ENCODE measurements around the gene MEP1A.
"Not testable (repeated sequence)": the region's sequence is repeated elsewhere in the genome, so short reads cannot be mapped to it uniquely, and the experiment has no call there.

Gene MEP1A

GRCh38 chr6:46757214-46757596 is 36.0 kb upstream of the MEP1A start:
- DNase-seq (ENCODE audit: low read depth): no peak
- no peak overlapping the region for H3K4me3 ChIP-seq (ENCODE audit: low read depth, low read length)
- TF ChIP-seq POLR2A (IDR thresholded peaks at IDR 0.05; ENCODE audit: extremely low read depth, insufficient read length) (no peak), MYC (IDR thresholded peaks at IDR 0.05; ENCODE audit: low read depth, low read length) (no peak)
- TF ChIP-seq, protein P1, sequence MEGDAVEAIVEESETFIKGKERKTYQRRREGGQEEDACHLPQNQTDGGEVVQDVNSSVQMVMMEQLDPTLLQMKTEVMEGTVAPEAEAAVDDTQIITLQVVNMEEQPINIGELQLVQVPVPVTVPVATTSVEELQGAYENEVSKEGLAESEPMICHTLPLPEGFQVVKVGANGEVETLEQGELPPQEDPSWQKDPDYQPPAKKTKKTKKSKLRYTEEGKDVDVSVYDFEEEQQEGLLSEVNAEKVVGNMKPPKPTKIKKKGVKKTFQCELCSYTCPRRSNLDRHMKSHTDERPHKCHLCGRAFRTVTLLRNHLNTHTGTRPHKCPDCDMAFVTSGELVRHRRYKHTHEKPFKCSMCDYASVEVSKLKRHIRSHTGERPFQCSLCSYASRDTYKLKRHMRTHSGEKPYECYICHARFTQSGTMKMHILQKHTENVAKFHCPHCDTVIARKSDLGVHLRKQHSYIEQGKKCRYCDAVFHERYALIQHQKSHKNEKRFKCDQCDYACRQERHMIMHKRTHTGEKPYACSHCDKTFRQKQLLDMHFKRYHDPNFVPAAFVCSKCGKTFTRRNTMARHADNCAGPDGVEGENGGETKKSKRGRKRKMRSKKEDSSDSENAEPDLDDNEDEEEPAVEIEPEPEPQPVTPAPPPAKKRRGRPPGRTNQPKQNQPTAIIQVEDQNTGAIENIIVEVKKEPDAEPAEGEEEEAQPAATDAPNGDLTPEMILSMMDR (IDR thresholded peaks at IDR 0.05; ENCODE audit: low read depth, low read length): no peak
- TF ChIP-seq, protein P2, sequence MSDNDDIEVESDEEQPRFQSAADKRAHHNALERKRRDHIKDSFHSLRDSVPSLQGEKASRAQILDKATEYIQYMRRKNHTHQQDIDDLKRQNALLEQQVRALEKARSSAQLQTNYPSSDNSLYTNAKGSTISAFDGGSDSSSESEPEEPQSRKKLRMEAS (IDR thresholded peaks at IDR 0.05; ENCODE audit: low read depth, low read length): no peak

DNA sequence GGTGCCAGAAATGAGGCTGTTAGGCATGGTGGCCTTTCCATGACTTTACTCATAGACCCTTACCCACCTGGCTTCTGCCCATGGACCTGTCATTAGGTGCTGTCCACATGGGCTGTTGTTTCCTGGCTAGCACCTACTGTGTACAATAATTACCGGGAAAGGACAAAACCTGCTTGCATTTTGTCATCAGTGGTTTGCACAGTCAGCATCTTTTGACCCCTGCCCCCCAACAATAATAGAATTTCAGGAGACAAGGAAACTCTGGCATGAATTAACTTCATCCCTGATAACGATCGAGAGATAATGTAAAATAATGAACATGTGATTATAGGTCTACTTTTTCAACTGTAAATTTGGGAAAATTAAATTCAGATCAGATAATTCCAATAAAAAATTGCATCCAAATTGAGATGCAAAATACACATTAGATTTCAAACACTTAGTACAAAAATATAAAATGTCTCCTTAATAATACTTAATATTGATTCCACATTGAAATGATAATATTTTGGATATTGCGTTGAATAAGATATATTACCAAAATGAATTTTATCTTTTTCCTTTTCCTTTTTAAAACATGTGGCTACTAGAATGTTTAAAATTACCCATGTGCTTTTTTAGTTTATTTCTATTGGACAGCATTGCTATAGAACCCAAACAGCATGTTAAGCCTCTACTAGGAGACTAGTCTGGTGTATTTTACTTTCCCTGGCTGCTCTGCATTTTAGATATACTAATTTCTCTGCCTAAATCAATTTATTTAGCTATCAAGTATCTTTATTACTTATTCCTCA is 34.0 kb upstream of the MEP1A start:
- DNase-seq (ENCODE audit: low read depth): no peak

DNA sequence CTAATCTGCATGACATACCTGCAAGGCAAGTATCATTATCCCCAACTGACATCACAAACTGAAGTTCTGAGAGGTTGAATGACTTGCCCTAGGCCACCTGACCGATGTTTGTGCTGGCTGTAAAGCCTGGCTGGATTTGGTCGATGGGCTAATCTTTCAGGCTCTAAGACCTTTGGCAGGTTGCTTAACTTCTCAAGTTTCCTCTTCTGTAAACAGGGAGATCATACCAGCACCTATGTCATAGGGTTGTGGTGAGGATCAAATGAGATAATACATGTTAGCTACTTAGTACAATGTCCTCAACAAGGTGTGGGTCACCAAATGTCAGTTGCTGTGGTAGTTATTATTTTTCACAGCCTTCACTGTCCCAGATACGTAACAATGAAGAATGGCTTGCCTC is 32.3 kb upstream of the MEP1A start:
- TF ChIP-seq, protein P2 (IDR thresholded peaks at IDR 0.05; ENCODE audit: low read depth, low read length): no peak
- TF ChIP-seq MYC (IDR thresholded peaks at IDR 0.05; ENCODE audit: low read depth, low read length) (no peak), POLR2A (IDR thresholded peaks at IDR 0.05; ENCODE audit: extremely low read depth, insufficient read length) (no peak)
- TF ChIP-seq, protein P1 (IDR thresholded peaks at IDR 0.05; ENCODE audit: low read depth, low read length): no peak
- H3K4me3 ChIP-seq (ENCODE audit: low read depth, low read length): no peak overlapping the region
- DNase-seq (ENCODE audit: low read depth): no peak

More for the DNA sequence above, 34.0 kb upstream of the MEP1A start:
- TF ChIP-seq POLR2A (IDR thresholded peaks at IDR 0.05; ENCODE audit: extremely low read depth, insufficient read length) (no peak), MYC (IDR thresholded peaks at IDR 0.05; ENCODE audit: low read depth, low read length) (no peak)
- TF ChIP-seq, protein P2 (IDR thresholded peaks at IDR 0.05; ENCODE audit: low read depth, low read length): no peak
- TF ChIP-seq, protein P1 (IDR thresholded peaks at IDR 0.05; ENCODE audit: low read depth, low read length): no peak
- no peak overlapping the region for H3K4me3 ChIP-seq (ENCODE audit: low read depth, low read length)

GRCh38 chr6:46763466-46763865 is 29.7 kb upstream of the MEP1A start:
- TF ChIP-seq POLR2A (IDR thresholded peaks at IDR 0.05; ENCODE audit: extremely low read depth, insufficient read length) (no peak), MYC (IDR thresholded peaks at IDR 0.05; ENCODE audit: low read depth, low read length) (no peak)
- TF ChIP-seq, protein P2 (IDR thresholded peaks at IDR 0.05; ENCODE audit: low read depth, low read length): no peak
- TF ChIP-seq, protein P1 (IDR thresholded peaks at IDR 0.05; ENCODE audit: low read depth, low read length): no peak
- no peak for DNase-seq (ENCODE audit: low read depth)
- H3K4me3 ChIP-seq (ENCODE audit: low read depth, low read length): no peak overlapping the region

GRCh38 chr6:46764280-46764679 is 28.9 kb upstream of the MEP1A start:
- not testable (repeated sequence) for H3K4me3 ChIP-seq (ENCODE audit: low read depth, low read length)

DNA sequence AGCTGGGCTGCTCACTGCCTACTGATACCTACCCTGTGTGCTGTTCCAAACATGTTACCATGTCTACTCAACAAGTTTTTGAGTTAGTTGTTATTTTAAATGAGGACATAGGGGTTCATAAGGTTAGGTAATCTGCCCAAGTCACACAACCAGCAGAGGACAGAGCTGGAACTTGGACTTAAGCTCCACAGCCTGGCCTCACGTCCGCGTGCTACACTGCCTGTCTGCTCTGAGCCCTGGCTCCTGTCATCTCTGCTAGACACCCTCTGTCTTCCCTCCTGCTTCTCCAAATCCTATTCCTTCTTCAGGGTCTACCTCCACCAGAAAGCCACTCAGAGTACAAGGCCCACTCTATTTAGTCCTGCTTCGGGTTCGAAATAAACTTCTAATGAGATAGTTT is 28.2 kb upstream of the MEP1A start:
- no peak overlapping the region for H3K4me3 ChIP-seq (ENCODE audit: low read depth, low read length)
- TF ChIP-seq POLR2A (IDR thresholded peaks at IDR 0.05; ENCODE audit: extremely low read depth, insufficient read length) (no peak), MYC (IDR thresholded peaks at IDR 0.05; ENCODE audit: low read depth, low read length) (no peak)
- TF ChIP-seq, protein P2 (IDR thresholded peaks at IDR 0.05; ENCODE audit: low read depth, low read length): no peak
- TF ChIP-seq, protein P1 (IDR thresholded peaks at IDR 0.05; ENCODE audit: low read depth, low read length): no peak
- DNase-seq (ENCODE audit: low read depth): no peak

More at GRCh38 chr6:46764280-46764679, 28.9 kb upstream of the MEP1A start:
- not testable (repeated sequence) for DNase-seq (ENCODE audit: low read depth)
